Measurements from ENCODE around the gene SUPT20HL1.
"Not testable (repeated sequence)": the region's sequence is repeated elsewhere in the genome, so short reads cannot be mapped to it uniquely, and the experiment has no call there.

Gene SUPT20HL1

DNA sequence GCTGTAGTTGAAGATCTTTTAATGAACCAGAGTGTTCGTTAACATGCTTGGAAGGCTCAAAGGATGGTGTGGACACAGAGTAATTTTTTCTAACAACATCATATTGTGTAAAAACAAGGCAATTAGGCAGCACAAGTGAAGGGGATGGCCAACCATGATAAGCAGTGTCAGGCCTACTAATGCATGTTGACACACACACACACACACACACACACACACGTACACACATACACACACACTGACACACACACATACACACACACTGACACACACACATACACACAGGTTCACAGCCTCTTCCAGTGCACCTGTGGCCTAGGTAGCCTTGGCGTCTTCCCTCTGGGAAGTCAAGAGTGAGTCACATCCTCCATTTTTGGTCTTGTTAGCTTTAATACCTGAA lies at the start of gene SUPT20HL1:
Gene SUPT20HL1, plus strand, starts transcription at position 368 of the 400 bp plus-strand sequence. CDS start 2,122 bp downstream, outside the sequence.
- DNase-seq (ENCODE audit: low read depth in 2 of 2): no peak

DNA sequence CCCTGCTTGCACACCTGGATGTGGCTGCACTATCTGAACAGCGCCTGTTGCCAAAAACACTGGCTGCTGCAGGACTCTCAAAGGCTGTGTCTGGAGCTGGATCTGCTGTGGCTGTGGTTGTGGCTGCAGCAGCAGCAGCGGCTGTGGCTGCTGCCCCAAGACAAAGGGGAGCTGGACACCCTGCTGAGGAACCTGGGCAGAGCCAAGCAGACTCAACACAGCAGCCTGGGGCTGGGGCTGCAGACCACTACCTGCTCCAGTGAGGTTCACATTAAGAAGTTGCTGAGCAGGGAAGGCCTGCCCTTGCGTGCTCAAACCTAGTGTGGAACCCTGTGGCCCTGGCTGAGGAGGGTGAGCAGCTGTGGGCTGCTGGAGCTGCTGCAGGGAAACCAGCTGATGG lies 49.5 kb upstream of the SUPT20HL1 start:
- DNase-seq (ENCODE audit: low read depth in 2 of 2): not testable (repeated sequence)

DNA sequence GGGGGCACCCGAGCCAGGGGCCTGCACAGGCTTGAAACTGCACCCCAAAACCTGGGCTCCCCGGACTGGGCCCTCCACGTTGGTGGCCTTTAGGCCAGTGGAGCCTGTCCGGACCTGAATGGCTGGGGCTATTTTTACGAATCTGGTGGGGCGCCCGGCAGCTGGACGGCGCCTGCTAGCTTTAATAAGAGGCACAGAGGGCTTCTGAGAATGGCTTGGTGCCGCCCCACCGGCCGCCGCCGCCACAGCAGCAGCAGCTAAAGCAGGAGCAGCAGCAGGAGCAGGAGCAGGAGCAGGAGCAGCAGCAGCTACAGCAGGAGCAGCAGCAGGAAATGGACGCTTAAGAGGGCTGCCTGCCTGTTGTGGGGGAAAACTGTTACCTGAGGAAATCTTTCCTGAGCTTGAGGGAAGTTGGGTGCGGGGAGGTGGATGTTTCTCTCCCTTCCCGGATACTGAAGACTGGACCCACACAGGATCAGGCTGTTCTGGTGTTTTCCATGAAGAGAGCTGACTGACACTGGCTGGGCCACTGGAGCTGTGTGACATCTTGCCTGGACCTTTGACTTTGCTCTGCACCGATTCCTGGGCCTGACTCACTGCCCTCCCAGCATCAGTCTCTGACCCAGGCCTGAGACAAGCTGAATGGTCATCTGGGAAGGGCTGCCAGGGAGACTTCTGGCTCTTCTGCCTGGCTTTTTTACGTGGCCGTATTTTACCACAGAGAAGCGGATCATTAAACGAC lies 48.8 kb upstream of the SUPT20HL1 start:
- not testable (repeated sequence) for DNase-seq (ENCODE audit: low read depth in 2 of 2)

- DNase-seq (ENCODE audit: low read depth in 2 of 2): not testable (repeated sequence)
Measured at GRCh38 chrX:24312249-24312607, 48.2 kb upstream of the SUPT20HL1 start.

- no peak for DNase-seq (ENCODE audit: low read depth in 2 of 2)
Measured at GRCh38 chrX:24314019-24314635, 46.3 kb upstream of the SUPT20HL1 start, which contains the start of gene SUPT20HL2. Gene SUPT20HL2 (minus strand): TSS chrX:24314069. CDS start chrX:24313315, 754 bp downstream.

DNA sequence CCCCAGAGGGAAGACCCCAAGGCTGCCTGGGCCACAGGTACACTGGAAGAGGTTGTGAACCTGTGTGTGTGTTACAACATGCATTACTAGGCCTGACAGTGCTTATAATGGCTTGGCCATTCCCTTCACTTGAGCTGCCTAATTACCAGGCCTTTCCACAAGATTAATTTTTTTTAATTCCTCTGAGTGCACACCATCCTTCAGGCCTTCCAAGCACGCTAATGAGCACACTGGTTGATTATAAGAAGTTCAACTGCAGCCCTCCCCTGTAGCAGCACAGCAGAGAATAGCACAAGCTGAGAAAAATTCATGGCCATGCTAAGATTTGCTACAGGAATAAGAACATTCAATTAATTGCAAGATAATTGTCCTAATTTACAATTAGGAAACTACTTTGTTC lies 44.3 kb upstream of the SUPT20HL1 start:
- DNase-seq (ENCODE audit: low read depth in 2 of 2): no peak

GRCh38 chrX:24317567-24317966 lies 42.9 kb upstream of the SUPT20HL1 start:
- no peak for DNase-seq (ENCODE audit: low read depth in 2 of 2)

DNA sequence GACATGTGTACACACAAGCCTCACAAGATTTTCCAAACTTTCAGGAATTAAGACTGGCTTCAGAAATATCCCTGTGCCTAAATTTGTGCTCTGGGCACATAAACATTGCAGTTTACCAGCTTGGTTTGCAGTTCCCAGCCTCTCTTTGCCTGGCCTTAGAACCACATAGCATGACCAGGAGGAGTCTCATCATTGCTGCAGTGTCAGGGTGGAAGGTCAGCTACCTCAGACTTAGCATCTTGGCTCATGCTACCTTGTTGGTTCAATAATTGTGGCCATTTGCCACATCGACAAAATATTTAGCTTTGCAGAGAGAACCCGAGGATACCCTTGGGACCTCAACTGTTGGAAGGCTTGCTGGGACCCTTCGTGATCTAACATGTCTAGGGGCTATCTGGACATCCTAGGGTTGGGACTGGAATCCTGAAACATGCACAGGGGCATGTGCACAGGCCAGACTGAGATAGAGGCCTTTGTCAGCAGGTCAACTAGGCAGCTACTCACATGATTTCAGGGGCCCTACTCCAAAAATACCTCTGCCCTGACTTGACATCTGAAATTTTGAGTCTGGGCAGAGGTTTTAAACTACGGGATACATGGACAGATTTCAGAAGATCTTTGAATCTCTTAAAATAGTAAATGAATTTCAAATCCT lies 38.6 kb upstream of the SUPT20HL1 start:
- no peak for DNase-seq (ENCODE audit: low read depth in 2 of 2)

GRCh38 chrX:24325231-24325630 lies 35.2 kb upstream of the SUPT20HL1 start:
- no peak for DNase-seq (ENCODE audit: low read depth in 2 of 2)

- DNase-seq (ENCODE audit: low read depth in 2 of 2): no peak
Measured at GRCh38 chrX:24332878-24333277, 27.6 kb upstream of the SUPT20HL1 start.

- no peak for DNase-seq (ENCODE audit: low read depth in 2 of 2)
Measured at GRCh38 chrX:24333371-24333770, 27.1 kb upstream of the SUPT20HL1 start.

DNA sequence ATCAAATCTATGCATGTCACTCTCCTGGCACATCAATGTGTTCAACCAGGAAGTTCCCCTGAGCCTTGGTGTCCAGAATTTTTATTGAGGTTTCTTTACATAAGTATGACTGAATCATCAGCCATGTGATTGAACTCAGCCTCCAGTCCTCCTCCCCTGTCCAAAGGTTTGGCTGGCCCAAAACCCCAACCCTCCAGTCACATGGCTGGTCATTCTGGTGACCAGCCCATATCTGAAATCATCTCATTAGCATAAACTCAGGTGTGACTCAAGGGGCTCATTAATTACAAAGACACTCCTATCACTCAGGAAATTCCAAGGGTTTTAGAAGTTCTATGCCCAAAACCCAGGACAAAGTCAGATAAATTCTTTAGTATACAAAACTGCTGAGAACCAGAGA lies 26.0 kb upstream of the SUPT20HL1 start:
- no peak for DNase-seq (ENCODE audit: low read depth in 2 of 2)

DNA sequence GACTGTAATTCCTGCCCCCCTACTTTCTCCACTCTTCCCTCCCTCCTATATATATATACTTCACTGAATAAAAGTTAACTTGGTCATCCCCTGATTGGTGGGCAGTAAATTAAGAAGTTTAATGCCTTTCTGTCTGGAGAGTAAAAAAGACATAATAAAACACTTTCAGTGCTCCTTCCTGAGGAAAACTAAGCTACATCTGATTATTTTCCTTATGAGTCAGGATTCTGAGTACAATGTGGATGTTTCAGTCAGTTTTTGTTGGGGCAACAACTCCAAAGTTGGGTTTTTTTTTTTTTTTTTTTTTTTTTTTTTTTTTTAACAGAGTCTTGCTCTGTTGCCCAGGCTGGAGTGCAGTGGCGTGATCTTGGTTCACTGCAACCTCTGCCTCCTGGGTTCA lies 24.6 kb upstream of the SUPT20HL1 start:
- no peak for DNase-seq (ENCODE audit: low read depth in 2 of 2)

DNA sequence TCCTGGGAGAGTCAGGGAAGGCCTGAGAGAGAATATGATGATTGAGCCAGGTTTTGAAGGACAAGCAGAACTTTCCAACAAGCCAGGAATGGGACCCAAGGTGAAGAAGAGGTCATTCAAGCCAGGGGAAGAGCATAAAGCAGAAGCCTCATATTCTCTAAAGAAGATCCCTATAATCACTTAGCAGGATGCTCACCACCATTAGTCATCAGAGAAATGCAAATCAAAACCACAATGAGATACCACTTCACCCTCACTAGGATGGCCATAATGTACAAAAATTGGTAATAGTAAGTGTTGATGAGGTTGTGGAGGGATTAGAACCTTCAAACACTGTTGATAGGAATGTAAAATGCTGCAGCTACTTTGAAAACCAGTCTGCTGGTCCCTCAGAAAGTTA lies 20.5 kb upstream of the SUPT20HL1 start:
- no peak for DNase-seq (ENCODE audit: low read depth in 2 of 2)

- no peak for DNase-seq (ENCODE audit: low read depth in 2 of 2)
Measured at GRCh38 chrX:24340501-24340900, 19.9 kb upstream of the SUPT20HL1 start.

- DNase-seq (ENCODE audit: low read depth in 2 of 2): no peak
Measured at GRCh38 chrX:24341795-24342194, 18.6 kb upstream of the SUPT20HL1 start.

DNA sequence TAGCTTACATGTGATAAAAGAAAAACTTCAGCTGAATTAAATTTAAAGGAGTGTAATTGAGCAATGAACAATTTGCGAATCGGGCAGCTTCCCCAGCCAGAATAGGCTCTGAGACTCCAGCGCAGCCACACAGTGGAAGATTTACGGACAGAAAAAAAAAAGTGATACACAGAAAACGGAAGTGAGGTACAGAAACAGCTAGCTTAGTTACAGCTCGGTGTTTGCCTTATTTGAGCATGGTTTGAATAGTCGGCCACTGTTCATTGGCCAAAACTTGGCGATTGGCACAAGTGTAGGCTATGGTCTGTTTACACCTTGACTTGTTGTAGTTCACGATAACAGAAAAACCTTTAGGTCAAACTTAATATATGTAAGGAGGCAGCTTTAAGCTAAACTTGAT lies 16.7 kb upstream of the SUPT20HL1 start:
- no peak for DNase-seq (ENCODE audit: low read depth in 2 of 2)

DNA sequence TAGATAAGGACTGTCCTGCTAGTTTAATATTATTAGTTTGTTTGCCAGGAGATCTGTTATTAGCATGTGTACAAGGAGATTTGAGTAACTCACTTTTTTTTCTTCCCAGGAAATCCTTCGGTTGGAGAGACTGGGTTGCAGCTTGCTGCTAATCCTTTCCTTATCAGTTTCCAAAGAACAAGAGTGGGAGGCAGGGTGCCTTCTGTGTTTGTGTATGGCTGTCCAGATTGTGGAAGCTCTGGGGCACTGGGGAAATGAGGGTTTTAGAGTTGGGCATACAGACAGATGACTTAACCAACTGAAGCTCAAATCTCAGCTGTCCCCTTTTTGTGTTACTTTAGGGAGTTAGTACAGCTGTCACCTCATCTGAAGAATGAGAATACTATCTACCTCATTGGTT lies 12.6 kb upstream of the SUPT20HL1 start:
- DNase-seq (ENCODE audit: low read depth in 2 of 2): no peak

- no peak for DNase-seq (ENCODE audit: low read depth in 2 of 2)
Measured at GRCh38 chrX:24350217-24350616, 10.2 kb upstream of the SUPT20HL1 start.

- DNase-seq (ENCODE audit: low read depth in 2 of 2): no peak
Measured at GRCh38 chrX:24355095-24355494, 5.3 kb upstream of the SUPT20HL1 start.

- DNase-seq (ENCODE audit: low read depth in 2 of 2): no peak
Measured at GRCh38 chrX:24357106-24357505, 3.3 kb upstream of the SUPT20HL1 start.

DNA sequence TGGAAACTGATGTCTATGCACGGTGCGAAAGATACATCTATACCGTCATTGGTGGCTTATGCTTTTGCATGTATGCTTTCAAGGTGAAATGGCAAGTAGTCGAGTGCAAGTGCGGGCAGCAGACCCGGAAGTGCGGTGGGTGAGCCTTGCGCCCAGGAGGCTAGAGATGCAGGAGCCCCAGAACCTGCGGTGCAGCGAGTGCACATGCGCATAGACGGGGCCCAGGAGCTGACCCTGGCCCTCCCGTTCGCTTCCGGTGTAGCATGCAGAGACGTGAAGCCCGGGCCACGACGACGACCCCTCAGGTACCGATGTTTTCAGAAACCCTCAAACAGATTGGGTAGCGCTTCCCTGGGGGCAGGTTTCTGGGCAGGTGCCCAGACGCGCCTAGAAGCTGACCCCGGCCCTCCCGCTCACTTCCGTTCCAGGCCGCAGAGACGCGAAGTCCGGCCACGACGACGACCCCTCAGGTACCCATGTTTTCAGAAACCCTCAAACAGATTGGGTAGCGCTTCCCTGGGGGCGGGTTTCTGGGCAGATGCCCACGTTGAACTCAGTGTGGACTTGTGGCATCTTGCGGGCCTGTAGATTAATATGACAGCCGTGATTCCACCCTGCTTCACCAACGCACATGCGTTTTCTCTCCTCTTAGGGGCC lies 1.8 kb downstream of the SUPT20HL1 start:
- DNase-seq (ENCODE audit: low read depth in 2 of 2): not testable (repeated sequence)
